Activated T-cell treated with anti-CD3 and anti-CD28 coated beads, Interleukin-2, amount 50 U/mL, for 72 hours (primary cell): ENCODE measurements around the gene B3GNT4. TPM values are rescaled to one million over a fixed set of nuclear protein-coding genes. Genes with fewer than 3 reads are reported as not detected.

Experiments
- ATAC-seq, 2 donors: fragments of 150-1000 bp; cut with Tn5 transposase; replicated peaks in 1 of 2; 2 replicates each; pipeline ENCODE4 v1.10.0; 2021; ENCODE audit warnings: moderate library complexity in 2 of 2, mild to moderate bottlenecking in 1 of 2
- DNase-seq, 2 donors: peaks; one replicate each; pipeline ENCODE4 v3.0.0; 2021 to 2022; ENCODE audit warnings: mixed read lengths in 1 of 2
- H3K27ac Mint-ChIP-seq: one replicate; pipeline ENCODE4 v1.8.0; 2022; ENCODE audit warnings: mild to moderate bottlenecking, moderate library complexity, mixed read lengths
- H3K27me3 Mint-ChIP-seq: one replicate; pipeline ENCODE4 v1.8.0; 2022; ENCODE audit warnings: low read depth, mixed read lengths
- H3K36me3 Mint-ChIP-seq, 2 donors: one replicate each; pipeline ENCODE4 v1.8.0; 2022; ENCODE audit warnings: mixed read lengths in 2 of 2, mild to moderate bottlenecking in 1 of 2; ENCODE audit not compliant: insufficient read depth in 2 of 2
- H3K4me1 Mint-ChIP-seq: one replicate; pipeline ENCODE4 v1.8.0; 2022; ENCODE audit warnings: low read depth, mixed read lengths
- H3K4me3 Mint-ChIP-seq, 2 donors: one replicate each; pipeline ENCODE4 v1.8.0; 2022; ENCODE audit warnings: mild to moderate bottlenecking in 2 of 2, mixed read lengths in 2 of 2, moderate library complexity in 2 of 2
- H3K9me3 Mint-ChIP-seq, 2 donors: one replicate each; pipeline ENCODE4 v1.8.0; 2022; ENCODE audit warnings: mixed read lengths in 2 of 2
- total RNA-seq, 2 donors: library from RNA; stranded (reverse); gene quantifications; one replicate each; pipeline ENCODE4 v1.2.3, GENCODE V29; 2022

B3GNT4 gene
- 1 to 10 TPM in 1 of 2 donors, under 1 TPM in 1; 0.55 to 1.1 TPM for total RNA-seq

DNA sequence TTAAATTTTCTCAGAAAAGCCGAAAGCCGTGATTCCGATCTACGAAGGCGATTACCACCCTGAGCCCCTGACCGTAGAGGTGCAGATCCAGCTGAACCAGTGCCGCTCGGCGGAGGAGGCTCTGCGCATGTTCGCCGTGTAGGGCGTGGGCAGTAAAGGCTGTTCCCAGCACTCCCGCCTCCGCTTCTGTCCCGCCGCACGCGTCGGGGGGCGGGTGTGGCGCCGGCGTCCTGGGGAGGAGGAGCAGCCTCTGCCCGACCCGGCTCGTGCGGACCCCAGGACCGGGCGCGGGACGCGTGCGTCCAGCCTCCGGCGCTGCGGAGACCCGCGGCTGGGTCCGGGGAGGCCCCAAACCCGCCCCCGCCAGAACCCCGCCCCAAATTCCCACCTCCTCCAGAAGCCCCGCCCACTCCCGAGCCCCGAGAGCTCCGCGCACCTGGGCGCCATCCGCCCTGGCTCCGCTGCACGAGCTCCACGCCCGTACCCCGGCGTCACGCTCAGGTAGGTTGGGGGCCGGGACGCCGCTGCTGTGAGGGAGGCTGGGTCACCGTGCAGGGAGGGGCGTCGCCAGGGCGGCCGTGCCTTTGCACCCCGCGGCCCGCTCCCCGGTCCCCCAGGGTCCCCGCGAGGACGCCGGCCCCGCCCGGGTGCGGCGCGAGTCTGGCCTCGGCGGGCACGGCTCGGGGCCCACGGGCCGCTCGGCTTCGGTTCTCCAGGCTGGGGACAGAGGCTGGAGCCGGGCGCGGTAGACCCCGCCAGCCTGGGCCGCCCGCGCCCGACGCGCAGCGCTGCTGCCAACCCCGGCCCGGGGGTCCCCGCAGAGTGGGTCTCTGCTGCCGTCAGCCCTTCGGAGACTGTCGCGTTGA is at the start of gene B3GNT4:
TSS of gene B3GNT4 (plus strand) at position 409 of the 866 bp plus-strand sequence. CDS start 910 bp downstream, outside the sequence.
- ATAC-seq = peak; percentile 73 to 78
- peak; percentile 71 to 72 for DNase-seq
- H3K9me3 Mint-ChIP-seq = no peaks in the 10 kb centered on the region
- peaks cover 0 to 2% of the 10 kb centered on the region in 2 donors for H3K36me3 Mint-ChIP-seq
- peaks cover 9% of the 10 kb centered on the region for H3K4me1 Mint-ChIP-seq
- H3K27ac Mint-ChIP-seq = no peak within 1 kb of the TSS
- peaks cover 36% of the 10 kb centered on the region for H3K27me3 Mint-ChIP-seq
- peak within 1 kb of the TSS; percentile 89 to 94 for H3K4me3 Mint-ChIP-seq

DNA sequence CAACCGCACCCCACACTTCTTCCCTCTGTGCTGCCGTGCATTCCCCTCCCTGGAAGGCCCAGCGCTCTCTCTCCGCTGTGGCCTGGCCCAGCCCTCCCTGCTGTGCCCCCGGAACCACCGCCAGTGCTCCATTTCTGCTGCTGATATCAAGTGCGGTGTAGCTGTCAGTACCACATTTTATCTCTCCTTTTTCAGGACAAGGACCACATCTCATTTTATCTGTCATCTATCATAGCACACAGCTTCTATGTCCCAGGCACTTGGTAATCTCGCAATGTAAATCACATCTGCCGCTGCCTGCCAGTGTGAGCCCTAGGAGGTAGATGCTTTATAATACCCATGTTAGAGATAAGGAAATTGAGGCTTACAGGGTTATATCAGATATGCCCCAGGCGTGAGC is 47.8 kb upstream of the B3GNT4 start:
- Mint-ChIP-seq H3K9me3 (no peaks in the 10 kb centered on the region), H3K36me3 (no peaks in the 10 kb centered on the region), H3K27ac (no peak overlapping the region), H3K27me3 (no peaks in the 10 kb centered on the region), H3K4me1 (no peaks in the 10 kb centered on the region), H3K4me3 (no peak overlapping the region)
- ATAC-seq = no peak
- no peak for DNase-seq

DNA sequence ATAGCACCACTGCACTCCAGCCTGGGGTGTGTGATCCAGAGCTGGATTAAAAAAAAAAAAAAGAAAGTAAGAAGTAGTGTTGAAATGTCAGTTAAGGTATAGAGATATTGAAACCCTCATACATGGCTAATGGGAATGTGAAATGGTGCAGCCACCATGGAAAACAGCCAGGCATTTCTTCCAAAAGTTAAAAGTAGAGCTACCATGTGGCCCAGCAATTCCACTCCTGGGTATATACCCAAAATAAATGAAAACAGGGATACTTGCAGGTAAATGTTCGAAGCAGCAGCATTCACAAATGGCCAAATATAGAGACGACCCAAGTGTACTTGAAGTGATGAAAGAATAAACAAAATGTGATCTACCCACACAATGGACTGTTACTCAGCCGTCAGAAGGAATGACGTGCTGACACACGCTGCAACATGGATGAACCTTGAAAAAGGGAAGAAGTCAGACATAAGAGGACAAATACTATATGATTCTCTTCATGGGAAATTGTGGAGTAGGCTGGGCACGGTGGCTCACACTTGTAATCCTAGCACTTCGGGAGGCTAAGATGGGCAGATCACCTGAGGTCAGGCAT is 44.7 kb upstream of the B3GNT4 start:
- no peaks in the 10 kb centered on the region for H3K9me3 Mint-ChIP-seq
- no peaks in the 10 kb centered on the region for H3K27me3 Mint-ChIP-seq
- peaks cover 19% of the 10 kb centered on the region for H3K4me1 Mint-ChIP-seq
- ATAC-seq (no peak), DNase-seq (no peak)
- H3K27ac Mint-ChIP-seq = no peak overlapping the region
- no peaks in the 10 kb centered on the region for H3K36me3 Mint-ChIP-seq
- H3K4me3 Mint-ChIP-seq = no peak overlapping the region

- no peaks in the 10 kb centered on the region for H3K9me3 Mint-ChIP-seq
- peak in 1 of 2 donors; percentile 50 for ATAC-seq
- H3K36me3 Mint-ChIP-seq = no peaks in the 10 kb centered on the region
- H3K4me1 Mint-ChIP-seq = peaks cover 20% of the 10 kb centered on the region
- DNase-seq = no peak
- H3K27ac Mint-ChIP-seq = no peak overlapping the region
- H3K4me3 Mint-ChIP-seq = no peak overlapping the region
- H3K27me3 Mint-ChIP-seq = no peaks in the 10 kb centered on the region
Observed at GRCh38 chr12:122159882-122160281, 43.6 kb upstream of the B3GNT4 start.

- H3K36me3 Mint-ChIP-seq = no peaks in the 10 kb centered on the region
- peaks cover 26% of the 10 kb centered on the region for H3K4me1 Mint-ChIP-seq
Observed at GRCh38 chr12:122160761-122161160, 42.7 kb upstream of the B3GNT4 start.

GRCh38 chr12:122161682-122162081 is 41.8 kb upstream of the B3GNT4 start:
- H3K27me3 Mint-ChIP-seq = no peaks in the 10 kb centered on the region
- ATAC-seq (peak; percentile 16 to 30), DNase-seq (peak in 1 of 2 donors; percentile 31)
- no peaks in the 10 kb centered on the region for H3K36me3 Mint-ChIP-seq
- H3K27ac Mint-ChIP-seq = peak overlapping the region; percentile 38
- peak overlapping the region; percentile 53 to 65 for H3K4me3 Mint-ChIP-seq
- no peaks in the 10 kb centered on the region for H3K9me3 Mint-ChIP-seq
- peaks cover 35% of the 10 kb centered on the region for H3K4me1 Mint-ChIP-seq

More at GRCh38 chr12:122160761-122161160, 42.7 kb upstream of the B3GNT4 start:
- no peaks in the 10 kb centered on the region for H3K27me3 Mint-ChIP-seq
- H3K4me3 Mint-ChIP-seq = no peak overlapping the region
- H3K9me3 Mint-ChIP-seq = no peaks in the 10 kb centered on the region
- DNase-seq (no peak), ATAC-seq (no peak)
- H3K27ac Mint-ChIP-seq = no peak overlapping the region

DNA sequence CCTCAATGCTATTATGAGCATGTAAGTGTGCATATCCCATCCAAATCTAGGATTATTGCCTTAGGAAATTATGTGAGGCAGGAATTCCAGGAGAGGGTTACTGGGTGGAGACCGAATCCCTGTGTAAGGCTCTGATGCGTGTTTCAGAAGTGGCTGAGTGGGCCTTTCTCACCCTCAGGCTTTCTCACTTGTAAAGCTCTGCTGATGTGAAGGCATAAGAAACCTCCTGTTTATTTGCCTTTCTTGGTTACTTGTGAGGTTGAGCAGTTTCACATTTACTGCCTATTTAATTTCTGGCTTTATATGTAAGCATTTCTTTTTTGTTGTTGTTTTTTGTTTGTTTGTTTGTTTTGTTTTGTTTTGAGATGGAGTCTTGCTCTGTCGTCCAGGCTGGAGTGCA is 40.5 kb upstream of the B3GNT4 start:
- ATAC-seq = no peak
- peak overlapping the region; percentile 60 for H3K27ac Mint-ChIP-seq
- H3K36me3 Mint-ChIP-seq = no peaks in the 10 kb centered on the region
- H3K4me3 Mint-ChIP-seq = peak overlapping the region in 1 of 2 donors; percentile 31
- H3K27me3 Mint-ChIP-seq = no peaks in the 10 kb centered on the region
- no peaks in the 10 kb centered on the region for H3K9me3 Mint-ChIP-seq
- no peak for DNase-seq
- H3K4me1 Mint-ChIP-seq = peaks cover 44% of the 10 kb centered on the region

GRCh38 chr12:122166422-122167349 is 36.8 kb upstream of the B3GNT4 start:
- H3K27me3 Mint-ChIP-seq = no peaks in the 10 kb centered on the region
- peak overlapping the region; percentile 55 for H3K27ac Mint-ChIP-seq
- H3K4me3 Mint-ChIP-seq = peak overlapping the region; percentile 58 to 72
- peak; percentile 75 to 84 for DNase-seq
- H3K9me3 Mint-ChIP-seq = no peaks in the 10 kb centered on the region
- H3K36me3 Mint-ChIP-seq = no peaks in the 10 kb centered on the region
- peak; percentile 87 to 91 for ATAC-seq
- H3K4me1 Mint-ChIP-seq = peaks cover 43% of the 10 kb centered on the region

- DNase-seq = no peak
- H3K27me3 Mint-ChIP-seq = no peaks in the 10 kb centered on the region
- no peak overlapping the region for H3K27ac Mint-ChIP-seq
- no peaks in the 10 kb centered on the region for H3K36me3 Mint-ChIP-seq
- ATAC-seq = peak in 1 of 2 donors; percentile 41
- H3K9me3 Mint-ChIP-seq = no peaks in the 10 kb centered on the region
- peak overlapping the region; percentile 58 to 72 for H3K4me3 Mint-ChIP-seq
- peaks cover 36% of the 10 kb centered on the region for H3K4me1 Mint-ChIP-seq
Observed at GRCh38 chr12:122167356-122167925, 36.1 kb upstream of the B3GNT4 start.

DNA sequence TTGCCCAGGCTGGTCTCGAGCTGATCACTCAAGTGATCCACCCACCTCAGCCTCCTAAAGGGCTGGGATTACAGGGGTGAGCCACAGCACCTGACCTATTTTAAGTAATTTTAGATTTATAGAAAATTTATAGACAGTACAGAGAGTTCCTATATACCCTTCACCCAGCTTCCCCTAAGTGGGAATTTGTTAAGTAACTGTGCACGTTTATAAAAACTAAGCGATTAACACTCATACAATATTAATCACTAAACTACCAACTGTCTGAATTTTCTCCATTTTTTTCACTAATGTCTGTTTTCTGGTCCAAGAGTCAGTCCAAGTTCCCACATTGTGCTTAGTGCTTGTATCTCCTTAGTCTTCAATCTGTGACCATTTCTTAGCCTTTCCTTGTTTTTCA is 35.0 kb upstream of the B3GNT4 start:
- H3K27ac Mint-ChIP-seq = no peak overlapping the region
- H3K4me1 Mint-ChIP-seq = peaks cover 25% of the 10 kb centered on the region
- H3K36me3 Mint-ChIP-seq = no peaks in the 10 kb centered on the region

DNA sequence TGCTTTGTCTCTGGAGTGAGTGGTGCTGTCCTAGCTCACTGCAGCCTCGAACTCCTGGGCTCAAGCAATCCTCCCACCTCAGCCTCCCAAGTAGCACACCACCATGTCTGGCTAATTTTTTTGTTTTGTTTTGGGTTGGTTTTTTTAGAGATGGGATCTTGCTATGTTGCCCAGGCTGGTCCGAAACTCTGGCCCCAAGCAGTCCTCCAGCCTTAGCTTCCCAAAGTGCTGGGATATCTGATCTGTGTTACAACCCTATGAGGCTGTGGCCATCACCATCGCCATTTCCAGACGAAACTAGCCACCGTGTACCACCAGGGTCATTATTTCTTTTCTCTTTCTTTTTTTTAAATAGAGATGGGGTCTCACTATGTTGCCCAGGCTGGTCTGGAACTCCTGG is 32.1 kb upstream of the B3GNT4 start:
- H3K27me3 Mint-ChIP-seq = no peaks in the 10 kb centered on the region
- no peak for DNase-seq
- H3K4me3 Mint-ChIP-seq = no peak overlapping the region
- no peaks in the 10 kb centered on the region for H3K9me3 Mint-ChIP-seq
- ATAC-seq = no peak
- peaks cover 26% of the 10 kb centered on the region for H3K4me1 Mint-ChIP-seq
- H3K36me3 Mint-ChIP-seq = no peaks in the 10 kb centered on the region
- H3K27ac Mint-ChIP-seq = no peak overlapping the region

More for the DNA sequence above, 35.0 kb upstream of the B3GNT4 start:
- Mint-ChIP-seq H3K9me3 (no peaks in the 10 kb centered on the region), H3K27me3 (no peaks in the 10 kb centered on the region), H3K4me3 (no peak overlapping the region)
- no peak for DNase-seq
- ATAC-seq = no peak

- DNase-seq (no peak), ATAC-seq (no peak)
- Mint-ChIP-seq H3K4me3 (no peak overlapping the region), H3K36me3 (no peaks in the 10 kb centered on the region), H3K27me3 (no peaks in the 10 kb centered on the region), H3K9me3 (no peaks in the 10 kb centered on the region), H3K27ac (no peak overlapping the region), H3K4me1 (peaks cover 16% of the 10 kb centered on the region)
Observed at GRCh38 chr12:122172262-122172939, 31.1 kb upstream of the B3GNT4 start.
